Measurements from ENCODE around the gene ZNF22. TPM values are rescaled to one million over a fixed set of nuclear protein-coding genes. Genes with fewer than 3 reads are reported as not detected.
A peak's percentile ranks its signal among the peaks of the same experiment; 100 is the strongest.

ZNF22 gene
- total and polyA plus RNA-seq, 2 experiments from 2014 or later, result 25.9 to 32.2 TPM

DNA sequence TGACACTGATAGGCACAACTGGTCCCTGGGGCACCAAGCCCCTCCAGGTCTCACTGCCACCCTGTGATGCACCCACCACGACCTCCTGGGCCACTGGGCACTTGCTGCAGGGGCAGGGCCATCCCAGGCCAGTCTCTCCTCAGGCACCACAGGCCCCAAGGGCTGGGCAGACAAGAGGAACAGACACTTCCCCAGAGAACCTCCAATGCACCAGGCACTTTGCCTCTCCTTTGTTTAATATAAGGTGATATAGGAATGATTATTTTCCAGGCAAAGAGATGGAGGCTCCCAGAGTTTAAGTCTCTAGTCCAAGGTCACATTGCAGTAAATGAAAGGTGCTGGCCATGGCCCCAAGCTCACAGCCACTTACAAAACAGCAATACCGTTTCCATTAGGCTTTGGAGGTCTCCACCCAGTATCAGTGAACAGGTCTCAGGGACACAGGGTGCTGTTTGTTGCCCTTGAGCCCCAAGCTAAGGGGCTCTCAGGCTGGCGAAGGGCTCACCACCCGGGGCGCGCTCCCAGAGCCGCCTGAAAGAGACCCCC lies 26.6 kb upstream of the ZNF22 start:
- H3K4me2 ChIP-seq, result peak overlapping the region; percentile 92
- no peaks in the 10 kb centered on the region for H4K20me1 ChIP-seq (ENCODE audit: insufficient read depth, poor library complexity, severe bottlenecking)
- DNase-seq (ENCODE audit: low spot score), result no peak
- no peak overlapping the region for H3K4me3 ChIP-seq
- peak overlapping the region; percentile 87 for H3K27ac ChIP-seq
- H3K27me3 ChIP-seq, result no peaks in the 10 kb centered on the region
- 61% methylated on average over 4 of the region's 7 CpGs for WGBS (ENCODE audit: low lambda C conversion rate, missing lambda C conversion rate)
- peaks cover 46% of the 10 kb centered on the region for H3K4me1 ChIP-seq (ENCODE audit: insufficient read depth)
- no peak for TF ChIP-seq EZH2 (IDR thresholded peaks at IDR 0.05; ENCODE audit: borderline replicate concordance)
- TF ChIP-seq, protein P1, sequence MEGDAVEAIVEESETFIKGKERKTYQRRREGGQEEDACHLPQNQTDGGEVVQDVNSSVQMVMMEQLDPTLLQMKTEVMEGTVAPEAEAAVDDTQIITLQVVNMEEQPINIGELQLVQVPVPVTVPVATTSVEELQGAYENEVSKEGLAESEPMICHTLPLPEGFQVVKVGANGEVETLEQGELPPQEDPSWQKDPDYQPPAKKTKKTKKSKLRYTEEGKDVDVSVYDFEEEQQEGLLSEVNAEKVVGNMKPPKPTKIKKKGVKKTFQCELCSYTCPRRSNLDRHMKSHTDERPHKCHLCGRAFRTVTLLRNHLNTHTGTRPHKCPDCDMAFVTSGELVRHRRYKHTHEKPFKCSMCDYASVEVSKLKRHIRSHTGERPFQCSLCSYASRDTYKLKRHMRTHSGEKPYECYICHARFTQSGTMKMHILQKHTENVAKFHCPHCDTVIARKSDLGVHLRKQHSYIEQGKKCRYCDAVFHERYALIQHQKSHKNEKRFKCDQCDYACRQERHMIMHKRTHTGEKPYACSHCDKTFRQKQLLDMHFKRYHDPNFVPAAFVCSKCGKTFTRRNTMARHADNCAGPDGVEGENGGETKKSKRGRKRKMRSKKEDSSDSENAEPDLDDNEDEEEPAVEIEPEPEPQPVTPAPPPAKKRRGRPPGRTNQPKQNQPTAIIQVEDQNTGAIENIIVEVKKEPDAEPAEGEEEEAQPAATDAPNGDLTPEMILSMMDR (IDR thresholded peaks at IDR 0.05; ENCODE audit: poor library complexity), result no peak
- no peak for TF ChIP-seq EZH2phosphoT487 (IDR thresholded peaks at IDR 0.05; ENCODE audit: low read depth, severe bottlenecking, unreplicated experiment)
- peak overlapping the region; percentile 92 for H2AFZ ChIP-seq
- H3K36me3 ChIP-seq (replicated peaks; ENCODE audit: insufficient read depth, low read depth), result no peaks in the 10 kb centered on the region
- no peaks in the 10 kb centered on the region for H3K9me2 ChIP-seq (replicated peaks; ENCODE audit: insufficient read depth)
- H3K79me2 ChIP-seq, result peaks cover 4% of the 10 kb centered on the region
- H3K9me3 ChIP-seq (ENCODE audit: low read depth), result no peaks in the 10 kb centered on the region

DNA sequence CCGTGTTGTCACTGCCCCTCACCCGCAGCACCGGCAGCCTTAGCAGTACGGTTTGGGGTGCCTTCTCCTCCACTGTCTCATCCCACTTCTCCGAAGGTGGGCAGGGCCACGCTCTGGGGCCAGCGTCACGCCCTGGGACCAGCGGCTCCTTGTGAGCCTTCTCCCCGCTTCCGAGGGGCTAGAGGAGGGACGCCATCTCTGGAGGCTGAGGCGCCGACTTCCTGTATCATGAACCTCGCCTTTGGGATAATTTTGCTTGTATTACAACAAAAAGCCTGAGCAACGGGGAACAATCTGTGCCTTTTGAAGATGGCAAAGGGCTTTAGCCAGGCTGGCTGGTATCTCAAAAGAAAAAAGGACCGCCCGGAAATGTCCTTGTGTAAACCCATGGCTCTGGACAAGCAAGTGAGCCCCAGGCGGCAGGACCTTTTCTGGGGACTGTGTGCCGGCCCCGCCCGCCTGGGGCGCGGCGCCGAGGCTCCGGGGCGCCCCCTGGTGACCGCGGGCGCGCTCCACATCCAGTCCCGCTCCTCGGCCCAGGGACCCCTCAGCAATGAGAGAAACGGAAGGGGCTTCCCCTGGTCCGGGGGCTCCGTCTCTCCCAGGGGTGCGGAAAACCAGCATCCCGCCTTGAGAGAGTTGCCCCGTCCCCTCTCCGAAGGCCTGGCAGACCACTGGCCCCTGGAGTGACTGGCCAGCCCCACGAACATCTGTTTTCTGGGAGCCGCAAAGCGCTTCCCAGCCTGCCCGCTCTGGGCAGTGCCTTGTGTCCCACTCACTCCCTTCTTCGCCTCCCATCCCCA lies 25.9 kb upstream of the ZNF22 start:
- 8% methylated on average over 40 of the region's 46 CpGs for WGBS (ENCODE audit: low lambda C conversion rate, missing lambda C conversion rate)

DNA sequence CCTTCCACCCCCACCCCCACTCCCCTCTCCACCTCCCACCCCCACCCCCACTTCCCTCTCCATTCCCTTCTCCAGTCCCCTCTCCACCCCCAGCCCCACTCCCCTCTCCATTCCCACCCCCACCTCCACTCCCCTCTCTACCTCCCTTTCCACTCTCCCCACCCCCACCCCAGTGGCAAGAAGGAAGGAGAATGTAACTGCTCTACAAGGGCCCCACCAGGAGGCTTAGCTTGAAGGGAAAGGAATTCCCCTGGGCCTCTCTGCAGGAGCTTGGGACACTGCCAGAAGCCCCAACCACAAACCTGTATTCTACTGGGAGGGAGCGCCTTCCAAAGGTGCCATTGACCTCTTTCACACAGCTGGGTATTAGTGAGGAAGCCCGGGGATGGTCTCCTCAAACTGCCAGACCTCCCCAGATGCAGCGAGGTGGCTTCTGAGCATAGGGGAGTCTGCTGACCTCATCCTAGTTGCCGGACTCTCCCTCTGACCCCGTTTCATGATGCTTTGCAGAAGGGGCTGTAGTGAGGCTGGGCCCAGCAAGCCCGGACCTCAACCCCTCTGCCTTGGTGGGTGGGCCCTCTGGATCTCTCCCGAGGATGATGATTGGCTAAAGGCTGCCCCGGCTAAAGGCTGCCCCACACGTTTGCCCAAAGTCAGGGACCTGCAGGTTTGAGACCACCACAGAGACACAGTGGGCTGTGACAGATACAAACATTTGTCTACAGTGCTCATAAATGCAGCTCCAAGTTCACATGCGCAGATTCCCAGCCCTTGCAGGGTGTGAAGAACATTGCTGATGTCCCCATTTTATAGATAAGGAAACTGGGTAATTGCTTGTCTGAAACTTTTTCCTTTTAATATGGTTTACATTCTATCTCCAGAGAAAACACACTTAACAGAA lies 25.0 kb upstream of the ZNF22 start:
- peak overlapping the region; percentile 92 for H3K4me2 ChIP-seq
- no peaks in the 10 kb centered on the region for H3K36me3 ChIP-seq (replicated peaks; ENCODE audit: insufficient read depth, low read depth)
- peak; percentile 87 for DNase-seq (ENCODE audit: low spot score)
- no peak overlapping the region for H2AFZ ChIP-seq
- peak overlapping the region; percentile 45 for H3K27ac ChIP-seq
- no peaks in the 10 kb centered on the region for H3K9me3 ChIP-seq (ENCODE audit: low read depth)
- H3K27me3 ChIP-seq, result no peaks in the 10 kb centered on the region
- H3K9me2 ChIP-seq (replicated peaks; ENCODE audit: insufficient read depth), result no peaks in the 10 kb centered on the region
- no peak overlapping the region for H3K4me3 ChIP-seq
- peaks cover 61% of the 10 kb centered on the region for H3K4me1 ChIP-seq (ENCODE audit: insufficient read depth)
- H3K79me2 ChIP-seq, result peaks cover 4% of the 10 kb centered on the region
- TF ChIP-seq, protein P1 (IDR thresholded peaks at IDR 0.05; ENCODE audit: poor library complexity), result no peak
- TF ChIP-seq EZH2 (IDR thresholded peaks at IDR 0.05; ENCODE audit: borderline replicate concordance) (no peak), EZH2phosphoT487 (IDR thresholded peaks at IDR 0.05; ENCODE audit: low read depth, severe bottlenecking, unreplicated experiment) (no peak)
- WGBS (ENCODE audit: low lambda C conversion rate, missing lambda C conversion rate), result 34% methylated on average over 10 of the region's 10 CpGs
- H4K20me1 ChIP-seq (ENCODE audit: insufficient read depth, poor library complexity, severe bottlenecking), result no peaks in the 10 kb centered on the region

More for the DNA sequence above, 25.9 kb upstream of the ZNF22 start:
- no peaks in the 10 kb centered on the region for H4K20me1 ChIP-seq (ENCODE audit: insufficient read depth, poor library complexity, severe bottlenecking)
- H3K36me3 ChIP-seq (replicated peaks; ENCODE audit: insufficient read depth, low read depth), result no peaks in the 10 kb centered on the region
- H3K4me3 ChIP-seq, result no peak overlapping the region
- H3K27me3 ChIP-seq, result no peaks in the 10 kb centered on the region
- H3K79me2 ChIP-seq, result peaks cover 4% of the 10 kb centered on the region
- DNase-seq (ENCODE audit: low spot score), result peak; percentile 83
- no peaks in the 10 kb centered on the region for H3K9me2 ChIP-seq (replicated peaks; ENCODE audit: insufficient read depth)
- no peaks in the 10 kb centered on the region for H3K9me3 ChIP-seq (ENCODE audit: low read depth)
- peak overlapping the region; percentile 92 for H3K4me2 ChIP-seq
- H2AFZ ChIP-seq, result peak overlapping the region; percentile 92
- H3K27ac ChIP-seq, result peak overlapping the region; percentile 87
- TF ChIP-seq, protein P1 (IDR thresholded peaks at IDR 0.05; ENCODE audit: poor library complexity), result peak; percentile 90
- TF ChIP-seq EZH2 (IDR thresholded peaks at IDR 0.05; ENCODE audit: borderline replicate concordance) (no peak), EZH2phosphoT487 (IDR thresholded peaks at IDR 0.05; ENCODE audit: low read depth, severe bottlenecking, unreplicated experiment) (no peak)
- H3K4me1 ChIP-seq (ENCODE audit: insufficient read depth), result peaks cover 53% of the 10 kb centered on the region

Measured in hepatocyte (in vitro differentiated cells).